HG03378 (cell line): ENCODE measurements around the gene CPAMD8.

Source experiments
- ATAC-seq: cut with Tn5 transposase; IDR thresholded peaks from one replicate; pipeline ENCODE4 v1.9.1; 2021; ENCODE audit warnings: mild to moderate bottlenecking, moderate library complexity; ENCODE audit not compliant: unreplicated experiment

Gene CPAMD8

DNA sequence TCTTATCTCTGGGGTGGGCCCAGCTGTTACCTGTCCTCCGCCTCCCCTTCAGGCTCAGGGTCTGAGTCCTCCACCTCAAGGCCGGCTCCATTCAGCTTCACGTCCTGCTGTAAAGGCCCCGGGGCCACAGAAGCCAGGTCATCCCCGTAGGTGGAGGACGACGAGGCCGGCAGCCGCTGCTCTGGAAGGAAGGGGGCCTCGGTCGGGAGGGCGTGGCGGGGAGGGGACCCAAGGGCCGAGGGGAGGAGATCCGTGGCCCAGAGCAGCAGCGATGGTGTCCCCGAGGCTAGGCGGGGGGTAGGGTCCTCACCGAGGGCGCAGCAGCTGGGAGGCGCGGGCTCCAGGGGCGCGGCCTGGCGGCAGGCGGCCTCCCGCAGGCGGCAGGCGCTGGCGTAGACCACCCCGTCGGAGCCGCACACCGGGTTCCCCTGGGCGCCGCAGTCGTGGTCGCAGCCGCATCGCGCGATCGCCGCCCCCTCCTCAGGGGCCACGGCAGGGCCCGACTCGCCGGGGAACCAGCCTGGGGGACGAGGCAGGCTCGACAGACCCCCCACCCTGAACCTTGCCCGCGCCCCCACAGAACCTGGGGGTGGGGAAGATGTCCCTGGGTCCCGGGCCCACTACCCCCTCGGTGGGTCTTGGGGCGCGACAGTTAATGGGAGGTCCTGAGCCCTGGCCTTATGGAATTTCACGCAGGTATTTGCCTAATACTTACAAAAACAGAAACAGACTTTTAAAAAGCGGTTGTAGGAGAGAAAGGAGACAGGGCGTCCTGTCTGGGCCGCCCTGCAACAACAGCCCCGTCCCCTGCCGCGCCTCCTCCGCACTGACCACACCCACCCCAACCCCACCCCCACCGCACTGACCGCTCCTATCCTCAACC lies 130.2 kb downstream of the CPAMD8 start:
- no peak for ATAC-seq

DNA sequence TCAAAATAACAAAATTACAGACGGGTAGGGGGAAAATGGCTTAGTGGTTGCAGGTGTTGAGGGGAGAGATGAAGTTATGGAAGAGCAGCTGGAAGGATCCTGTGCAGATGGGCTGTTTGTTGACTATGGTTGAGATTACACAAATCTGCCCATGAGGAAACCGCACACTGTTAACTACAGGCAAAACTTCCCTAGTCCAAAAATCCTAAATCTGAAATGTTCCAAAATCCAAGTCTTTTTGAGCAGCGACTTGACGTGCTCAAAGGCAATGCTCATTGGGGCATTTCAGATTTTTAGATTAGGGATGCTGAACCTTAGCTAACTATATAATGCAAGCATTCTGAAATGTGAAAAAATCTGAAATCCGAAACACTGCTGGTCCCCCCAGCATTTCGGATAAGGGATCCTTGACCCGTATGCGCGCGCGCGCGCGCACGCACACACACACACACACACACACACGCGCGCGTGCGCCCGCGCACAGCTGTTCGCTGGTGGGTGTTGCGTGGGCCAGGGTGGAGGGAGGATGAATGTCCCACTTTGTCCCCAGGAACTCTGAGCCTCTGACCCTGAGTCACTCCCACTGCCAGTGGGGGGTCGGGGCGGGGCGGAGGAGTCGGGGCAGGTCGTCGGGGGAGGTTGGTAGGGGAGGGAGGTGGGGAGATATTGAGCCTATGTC lies 131.0 kb downstream of the CPAMD8 start:
- ATAC-seq: no peak

DNA sequence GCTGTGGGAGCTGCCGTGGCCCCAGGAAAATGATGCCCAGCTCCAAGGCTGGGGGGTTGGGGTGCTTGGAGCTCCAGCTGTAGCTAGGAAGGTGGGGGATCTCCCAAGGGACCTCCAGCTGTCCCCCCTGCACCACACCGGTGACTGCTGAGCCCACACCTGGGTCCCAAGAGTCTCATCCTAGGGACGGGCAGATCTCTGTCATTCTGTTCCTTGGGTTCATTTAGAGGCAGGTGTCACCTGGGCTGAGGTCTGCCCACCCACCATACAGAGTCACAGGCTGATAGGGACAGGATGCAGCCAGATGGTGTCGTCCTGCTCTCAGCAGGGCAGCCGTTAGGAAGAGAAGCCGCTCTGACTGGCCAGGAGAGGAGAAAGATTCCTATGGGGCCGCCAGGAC lies 132.5 kb downstream of the CPAMD8 start:
- ATAC-seq: no peak

DNA sequence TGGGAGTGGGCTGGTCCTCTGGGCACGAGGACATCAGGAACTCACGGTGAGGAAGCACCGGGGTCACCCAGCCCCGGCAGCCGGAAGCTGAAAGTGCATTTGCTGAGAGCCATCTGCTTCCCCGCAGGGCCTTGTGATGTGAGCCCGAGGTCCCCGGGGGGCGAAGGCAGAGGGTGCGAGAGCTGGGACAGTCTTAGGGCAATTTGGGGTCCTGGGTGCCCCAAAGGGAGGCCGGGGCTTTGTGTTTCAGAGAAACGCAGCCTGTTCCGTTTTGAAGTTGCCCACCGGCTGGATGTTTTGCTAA lies 133.0 kb downstream of the CPAMD8 start:
- no peak for ATAC-seq

DNA sequence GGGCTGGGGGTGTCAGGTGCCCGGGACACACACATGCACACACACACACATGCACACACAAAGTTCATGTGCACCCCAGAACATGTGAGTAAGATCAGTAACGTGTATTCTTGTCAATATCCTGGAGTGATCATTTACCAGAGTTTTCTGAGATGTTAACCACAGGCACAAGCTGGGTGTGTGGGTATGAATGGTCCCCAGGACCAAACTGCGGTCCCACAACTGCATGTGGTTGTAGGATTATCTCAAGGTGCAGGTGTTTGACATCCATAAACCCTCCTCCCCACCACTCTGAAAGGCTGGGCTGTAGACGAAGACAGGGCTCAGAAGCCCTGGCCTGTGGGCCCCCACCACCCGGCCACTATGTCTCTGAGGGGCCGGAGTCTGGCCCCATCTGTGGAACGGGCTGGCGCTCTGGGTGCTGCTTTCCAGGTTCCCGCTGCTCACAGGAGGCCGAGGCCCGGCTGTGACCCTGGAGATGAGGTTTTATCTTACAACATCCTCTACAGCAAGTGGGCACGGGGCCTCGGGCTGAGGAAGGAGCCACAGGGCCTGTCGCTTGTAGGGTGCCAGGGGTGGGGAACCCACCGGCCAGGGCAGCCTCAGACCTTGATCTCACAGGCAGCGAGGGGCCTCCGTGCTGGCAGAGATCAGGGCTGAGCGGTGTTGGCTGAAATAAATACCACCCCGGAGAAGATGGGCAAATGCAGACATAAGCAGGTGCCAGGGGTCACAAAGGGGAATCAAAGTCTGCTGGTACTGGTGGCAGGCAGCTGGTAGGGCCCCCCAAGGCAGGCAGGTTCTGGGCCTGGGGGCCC lies 133.5 kb downstream of the CPAMD8 start:
- no peak for ATAC-seq

DNA sequence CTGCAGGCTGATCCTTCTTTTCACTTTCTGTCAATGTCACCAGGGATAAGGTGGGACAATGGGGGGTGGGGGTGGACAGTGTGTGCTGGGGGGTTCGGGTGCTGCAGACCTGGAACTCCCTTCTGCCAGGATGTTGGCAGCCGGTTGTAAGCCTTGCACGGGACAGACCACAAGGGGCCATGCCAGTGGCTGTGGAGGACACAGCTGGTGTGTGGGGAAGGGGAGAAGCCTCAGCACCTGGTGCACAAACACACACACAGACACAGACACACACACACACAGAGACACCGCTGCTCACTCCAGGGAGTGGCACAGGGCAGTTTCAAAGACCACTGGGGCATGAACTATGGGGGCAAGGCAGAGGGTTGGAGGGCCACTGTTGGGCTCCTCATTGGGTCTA lies 134.2 kb downstream of the CPAMD8 start:
- ATAC-seq: no peak

DNA sequence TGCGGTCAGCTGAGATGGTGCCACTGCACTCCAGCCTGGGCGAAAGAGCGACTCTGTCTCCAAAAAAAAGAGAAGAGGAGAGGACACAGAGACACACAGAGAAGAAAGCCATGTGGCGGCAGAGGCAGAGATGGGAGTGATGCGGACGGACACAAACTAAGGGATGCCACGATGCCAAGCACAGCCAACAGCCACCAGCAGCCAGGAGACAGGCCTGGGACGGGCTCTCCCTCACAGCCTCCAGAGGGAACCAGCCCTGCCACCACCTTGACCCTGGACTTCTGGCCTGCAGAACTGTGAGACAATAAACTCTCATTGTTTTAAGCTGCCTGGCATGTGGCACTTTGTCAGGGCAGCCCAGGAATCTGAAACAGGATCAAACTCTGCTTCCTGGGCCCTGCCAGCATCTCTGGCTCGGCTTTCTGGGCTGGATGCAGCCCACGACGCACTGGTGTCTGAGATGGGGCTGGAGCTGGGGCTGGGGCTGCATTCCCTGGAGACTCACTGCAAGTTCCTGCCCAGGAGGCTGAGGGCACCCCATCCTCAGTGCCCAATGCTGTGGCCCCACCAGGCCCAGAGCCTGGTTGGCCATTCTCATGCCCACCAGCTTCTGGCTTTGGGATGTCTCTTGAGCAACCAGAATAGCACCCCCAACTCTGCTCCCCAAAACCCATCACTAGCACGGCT lies 134.8 kb downstream of the CPAMD8 start:
- ATAC-seq: no peak

DNA sequence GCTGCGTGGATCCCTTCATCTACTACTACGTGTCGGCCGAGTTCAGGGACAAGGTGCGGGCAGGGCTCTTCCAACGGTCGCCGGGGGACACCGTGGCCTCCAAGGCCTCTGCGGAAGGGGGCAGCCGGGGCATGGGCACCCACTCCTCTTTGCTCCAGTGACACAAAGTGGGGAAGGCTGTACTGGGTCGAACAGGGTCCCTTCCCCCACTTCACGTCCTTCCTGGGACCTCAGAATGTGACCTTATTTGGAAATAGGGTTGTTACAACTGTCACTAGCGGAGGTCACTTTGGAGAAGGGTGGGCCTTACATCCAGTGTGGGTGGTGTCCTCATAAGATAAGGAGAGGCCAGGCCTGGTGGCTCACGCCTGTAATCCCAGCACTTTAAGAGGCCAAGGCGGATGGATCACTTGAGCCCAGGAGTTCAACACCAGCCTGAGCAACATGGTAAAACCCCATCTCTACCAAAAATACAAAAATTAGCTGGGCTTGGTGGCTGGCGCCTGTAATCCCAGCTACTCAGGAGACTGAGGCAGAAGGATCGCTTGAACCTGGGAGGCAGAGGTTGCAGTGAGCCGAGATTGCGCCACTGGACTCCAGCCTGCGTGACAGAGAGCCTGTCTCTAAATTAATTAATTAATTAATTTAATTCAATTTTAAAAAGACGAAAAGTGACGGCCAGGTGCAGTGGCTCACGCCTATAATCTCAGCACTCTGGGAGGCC lies 136.0 kb downstream of the CPAMD8 start:
- ATAC-seq: no peak

DNA sequence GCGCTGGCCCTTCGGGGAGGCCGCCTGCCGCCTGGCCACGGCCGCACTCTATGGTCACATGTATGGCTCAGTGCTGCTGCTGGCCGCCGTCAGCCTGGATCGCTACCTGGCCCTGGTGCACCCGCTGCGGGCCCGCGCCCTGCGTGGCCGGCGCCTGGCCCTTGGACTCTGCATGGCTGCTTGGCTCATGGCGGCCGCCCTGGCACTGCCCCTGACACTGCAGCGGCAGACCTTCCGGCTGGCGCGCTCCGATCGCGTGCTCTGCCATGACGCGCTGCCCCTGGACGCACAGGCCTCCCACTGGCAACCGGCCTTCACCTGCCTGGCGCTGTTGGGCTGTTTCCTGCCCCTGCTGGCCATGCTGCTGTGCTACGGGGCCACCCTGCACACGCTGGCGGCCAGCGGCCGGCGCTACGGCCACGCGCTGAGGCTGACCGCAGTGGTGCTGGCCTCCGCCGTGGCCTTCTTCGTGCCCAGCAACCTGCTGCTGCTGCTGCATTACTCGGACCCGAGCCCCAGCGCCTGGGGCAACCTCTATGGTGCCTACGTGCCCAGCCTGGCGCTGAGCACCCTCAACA lies 136.6 kb downstream of the CPAMD8 start:
- ATAC-seq: no peak

DNA sequence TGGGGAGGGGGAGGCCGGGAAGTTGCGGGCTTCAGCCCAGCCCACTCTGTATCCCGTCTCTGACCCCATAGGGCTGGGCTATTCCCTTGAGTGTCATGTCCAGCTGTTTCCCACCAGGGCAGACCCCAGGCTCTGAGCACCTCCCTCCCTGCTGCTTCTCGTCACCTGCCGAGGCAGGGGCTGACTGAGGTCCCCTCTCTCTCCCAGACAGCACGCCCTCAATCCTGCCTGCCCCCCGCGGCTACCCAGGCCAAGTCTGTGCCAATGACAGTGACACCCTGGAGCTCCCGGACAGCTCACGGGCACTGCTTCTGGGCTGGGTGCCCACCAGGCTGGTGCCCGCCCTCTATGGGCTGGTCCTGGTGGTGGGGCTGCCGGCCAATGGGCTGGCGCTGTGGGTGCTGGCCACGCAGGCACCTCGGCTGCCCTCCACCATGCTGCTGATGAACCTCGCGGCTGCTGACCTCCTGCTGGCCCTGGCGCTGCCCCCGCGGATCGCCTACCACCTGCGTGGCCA lies 137.2 kb downstream of the CPAMD8 start:
- ATAC-seq: no peak

DNA sequence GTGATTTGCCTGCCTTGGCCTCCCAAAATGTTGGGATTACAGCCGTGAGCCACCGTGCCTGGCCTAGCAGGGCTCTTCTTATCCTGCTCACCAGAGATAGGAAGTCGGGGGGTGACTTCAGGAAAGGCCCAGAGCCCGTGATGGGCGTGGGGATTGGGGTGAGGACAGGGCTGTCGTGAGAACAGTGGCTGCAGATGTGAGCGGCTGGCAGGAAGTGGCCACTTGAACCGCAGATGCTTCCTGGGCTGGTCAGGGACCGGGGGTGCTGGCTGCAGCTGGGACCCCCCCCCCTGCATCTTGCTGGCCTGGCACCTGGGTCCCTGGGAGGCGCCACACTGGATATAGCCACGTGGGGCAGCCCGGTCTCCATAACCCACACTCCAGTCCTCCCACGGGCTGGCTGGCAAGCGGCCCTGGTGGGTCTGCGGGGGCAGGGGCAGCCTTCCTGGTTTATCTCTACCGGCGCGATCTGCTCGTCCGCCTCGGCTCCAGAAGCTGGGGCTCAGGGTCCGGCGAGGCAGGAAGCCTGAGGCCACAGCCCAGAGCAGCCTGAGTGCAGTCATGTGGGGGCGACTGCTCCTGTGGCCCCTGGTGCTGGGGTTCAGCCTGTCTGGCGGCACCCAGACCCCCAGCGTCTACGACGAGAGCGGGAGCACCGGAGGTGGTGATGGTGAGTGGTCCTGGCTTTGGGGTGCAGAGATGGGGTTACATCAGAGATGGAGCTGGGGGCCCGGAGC lies 137.8 kb downstream of the CPAMD8 start, which contains the start of gene F2RL3:
Gene F2RL3, plus strand, starts transcription at position 371 of the 737 bp plus-strand sequence. Its CDS starts 191 bp downstream, at position 562.
- ATAC-seq: no peak

DNA sequence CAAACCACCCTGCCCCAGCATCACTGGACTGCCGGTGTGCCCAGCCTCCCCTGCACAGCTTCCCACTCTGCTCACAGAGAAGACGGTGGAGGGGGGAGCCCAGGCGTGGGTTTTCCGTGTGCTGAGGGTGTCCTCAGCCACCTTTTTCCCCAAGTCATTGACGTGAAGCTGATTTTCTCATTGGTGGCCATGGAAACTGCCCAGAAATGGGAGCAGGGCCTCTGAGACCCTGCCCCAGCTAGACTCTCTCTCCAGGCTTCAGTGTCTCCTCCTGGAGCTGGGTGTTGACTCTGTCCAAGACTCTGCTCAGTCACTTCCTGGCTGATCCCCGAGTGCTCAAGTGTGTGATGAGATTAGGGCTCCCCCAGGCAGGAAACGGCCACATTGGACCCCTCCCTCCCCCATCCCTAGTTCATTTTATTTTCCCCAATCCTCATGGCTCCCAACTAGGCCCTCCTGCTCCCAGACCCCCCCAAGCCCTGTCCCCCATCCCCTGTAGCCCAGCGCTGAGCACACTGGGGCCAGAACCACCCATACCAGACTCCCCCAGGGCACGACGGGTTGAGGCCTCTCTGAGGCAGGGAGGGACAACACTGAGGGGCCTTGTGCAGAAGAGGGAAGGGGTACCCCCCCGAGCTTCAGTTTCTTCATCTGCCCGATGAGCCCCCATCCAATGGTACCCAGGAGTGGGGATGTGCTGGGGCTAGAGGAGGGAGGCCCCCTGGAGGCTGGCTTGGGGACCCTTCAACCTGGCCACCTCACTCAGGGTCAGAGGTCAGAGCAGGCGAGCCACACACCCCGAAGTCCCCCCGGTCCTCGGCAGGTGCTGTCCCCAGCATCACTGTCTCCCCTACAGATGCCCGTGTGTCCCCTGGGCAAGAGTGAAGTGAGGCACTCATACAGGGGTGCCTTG lies 139.0 kb downstream of the CPAMD8 start:
- no peak for ATAC-seq

DNA sequence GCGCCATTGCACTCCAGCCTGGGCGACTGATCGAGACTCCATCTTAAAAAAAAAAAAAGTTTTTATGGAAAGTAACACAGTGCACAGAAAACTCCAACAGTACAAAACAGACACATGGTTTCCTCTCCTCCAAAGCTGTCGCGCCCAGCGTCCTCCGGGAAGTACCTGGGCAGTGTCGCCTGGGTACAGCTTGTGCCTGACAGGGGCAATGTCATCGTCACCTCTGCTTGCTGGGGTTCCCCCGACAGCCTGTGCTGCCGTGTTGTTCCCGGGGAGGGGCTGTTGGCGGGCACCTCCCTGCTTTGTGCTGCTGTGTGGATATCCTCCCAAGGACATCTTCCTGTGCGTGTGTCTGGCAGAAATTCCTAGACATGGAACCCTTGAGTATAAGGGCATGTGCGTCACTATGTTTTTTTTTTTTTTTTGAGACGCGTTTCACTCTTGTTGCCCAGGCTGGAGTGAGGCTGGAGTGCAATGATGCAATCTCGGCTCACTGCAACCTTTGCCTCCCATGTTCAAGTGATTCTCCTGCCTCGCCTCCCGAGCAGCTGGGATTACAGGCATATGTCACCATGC lies 140.2 kb downstream of the CPAMD8 start:
- ATAC-seq: no peak

DNA sequence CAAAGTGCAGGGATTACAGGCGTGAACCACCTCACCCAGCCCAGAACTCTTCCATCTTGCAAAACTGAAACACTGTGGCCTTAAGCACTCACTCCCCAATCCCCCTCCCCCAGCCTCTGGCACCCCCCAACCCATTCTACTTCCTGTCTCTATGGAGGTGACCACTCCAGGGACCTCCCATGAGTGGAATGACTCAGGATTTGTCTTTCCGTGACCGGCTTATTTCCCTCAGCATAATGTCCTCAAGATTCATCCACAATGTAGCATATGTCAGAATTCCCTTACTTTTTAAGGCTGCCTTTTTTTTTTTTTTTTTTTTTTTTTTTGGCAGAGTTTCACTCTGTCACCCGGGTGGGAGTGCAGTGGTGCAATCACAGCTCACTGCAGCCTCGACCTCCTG lies 141.4 kb downstream of the CPAMD8 start:
- no peak for ATAC-seq

DNA sequence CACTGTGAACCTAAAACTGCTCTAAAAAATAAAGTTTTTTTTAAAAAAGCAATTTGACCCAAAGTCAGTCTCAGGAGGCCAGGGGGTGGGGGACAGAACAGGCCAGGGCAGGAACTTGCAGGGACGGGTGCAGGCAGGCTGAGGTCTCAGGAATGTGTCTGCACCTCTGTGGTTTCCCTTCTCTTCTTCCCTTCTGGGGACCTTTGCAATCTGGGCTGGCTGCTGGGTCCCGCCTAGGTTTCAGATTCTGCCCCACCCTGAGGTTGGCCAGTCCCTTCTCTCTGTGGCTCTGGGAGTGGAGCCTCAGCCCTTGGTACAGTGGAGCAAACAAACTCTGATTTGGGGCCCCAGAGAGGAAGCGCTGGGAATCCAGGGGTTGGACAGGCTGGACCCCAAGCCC lies 143.1 kb downstream of the CPAMD8 start:
- no peak for ATAC-seq

DNA sequence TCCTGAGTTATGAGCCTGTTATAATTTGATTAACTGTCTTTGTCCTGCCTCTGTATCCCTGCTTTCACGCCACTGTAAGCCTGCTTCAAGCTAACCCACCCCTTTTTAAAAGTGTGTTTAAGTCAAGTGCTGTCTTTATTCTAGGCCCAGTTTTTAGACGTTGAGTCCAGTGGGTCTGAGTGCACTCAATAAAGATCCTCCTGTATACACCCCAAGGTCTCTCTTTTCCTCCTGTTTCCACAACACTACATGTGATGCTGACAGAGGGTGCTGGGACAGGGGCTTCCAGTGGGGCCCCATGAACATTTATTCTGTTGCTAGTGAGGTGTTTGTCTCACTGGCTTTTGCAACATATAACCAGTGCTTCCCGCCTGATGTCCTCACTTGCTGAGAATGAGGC lies 144.5 kb downstream of the CPAMD8 start:
- no peak for ATAC-seq

DNA sequence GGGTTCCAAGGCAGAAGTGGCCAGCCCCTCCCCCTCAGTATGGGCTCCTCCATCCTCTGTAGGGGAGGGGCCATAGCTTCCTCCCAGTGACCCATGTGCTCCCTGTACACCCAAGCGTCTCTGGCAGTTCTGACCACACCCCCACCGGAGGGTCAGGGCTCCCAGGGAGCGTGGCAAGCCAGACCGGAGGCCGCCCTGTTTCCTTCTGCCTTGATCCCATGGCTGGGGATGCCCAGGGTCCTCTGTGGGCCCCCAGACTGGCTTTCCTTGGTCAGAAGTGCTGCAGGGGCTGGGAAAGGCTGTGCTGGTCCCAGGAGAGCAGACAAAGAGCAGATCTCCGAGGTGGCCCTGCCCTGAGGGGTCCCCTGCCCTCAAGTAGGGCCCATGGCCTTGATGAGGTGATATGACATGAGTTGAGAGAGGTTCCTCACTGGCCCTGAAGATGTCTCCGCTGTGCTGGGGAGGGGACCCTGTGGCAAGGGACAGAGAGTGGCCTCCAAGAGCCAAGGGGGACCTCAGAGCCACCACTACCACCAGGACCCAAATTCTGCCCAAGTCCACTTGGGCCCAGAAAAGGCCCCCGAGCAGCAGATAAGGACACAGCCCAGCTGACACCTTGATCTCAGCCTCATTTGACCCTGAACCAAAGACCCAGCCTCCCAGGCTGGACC lies 145.6 kb downstream of the CPAMD8 start:
- ATAC-seq: no peak
